Measurements from ENCODE around the gene SFT2D1. TPM values are rescaled to one million over a fixed set of nuclear protein-coding genes. Genes with fewer than 3 reads are reported as not detected.
A peak's percentile ranks its signal among the peaks of the same experiment; 100 is the strongest.
"Not testable (repeated sequence)": the region's sequence is repeated elsewhere in the genome, so short reads cannot be mapped to it uniquely, and the experiment has no call there.

The SFT2D1 gene
- 23.3 TPM for total RNA-seq

- Histone ChIP-seq H3K27ac (peak within 1 kb of the TSS; percentile 90), H3K36me3 (no peaks in the 10 kb centered on the region), H3K4me3 (peak within 1 kb of the TSS; percentile 86 to 88), H3K27me3 (no peaks in the 10 kb centered on the region), H3K4me1 (peaks cover 33% of the 10 kb centered on the region), H3K9me3 (no peaks in the 10 kb centered on the region)
- no peak for DNase-seq (ENCODE audit: extremely low spot score in 2 of 2)
- no peak for TF ChIP-seq CTCF (IDR thresholded peaks at IDR 0.05)
- TF ChIP-seq POLR2A (IDR thresholded peaks at IDR 0.05): peak in 1 of 2 donors; percentile 72
- peak; percentile 93 for TF ChIP-seq POLR2AphosphoS5 (IDR thresholded peaks at IDR 0.05; ENCODE audit: insufficient read depth in 1 of 2, low read depth in 1 of 2)
- intact Hi-C loops (cut with DNase I): no loop called here
Observed at GRCh38 chr6:166342349-166343149, at the start of gene SFT2D1. SFT2D1 (minus strand) TSS chr6:166342545; CDS start chr6:166342481, 64 bp downstream.

DNA sequence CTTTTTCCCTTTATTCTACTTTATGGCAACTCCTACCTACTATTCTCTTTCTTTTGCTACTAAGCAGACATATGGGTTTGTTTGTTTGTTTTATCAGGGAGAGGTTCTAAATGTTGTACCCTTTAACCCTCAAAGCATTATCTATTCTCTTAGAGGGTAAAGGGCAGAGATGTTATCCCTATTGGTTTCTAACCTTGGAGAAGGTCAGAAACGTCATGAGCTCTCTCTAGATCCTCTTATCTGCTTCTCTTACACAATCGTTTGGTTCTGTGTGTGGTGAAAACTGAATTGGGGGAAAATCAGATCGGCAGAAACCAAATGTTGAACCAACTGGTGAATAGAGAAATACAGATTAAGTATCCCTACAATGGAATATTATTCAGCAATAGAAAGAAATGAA is 46.8 kb upstream of the SFT2D1 start:
- Histone ChIP-seq H3K4me1 (peaks cover 2% of the 10 kb centered on the region), H3K4me3 (no peak overlapping the region), H3K36me3 (no peaks in the 10 kb centered on the region), H3K9me3 (no peaks in the 10 kb centered on the region), H3K27me3 (no peaks in the 10 kb centered on the region), H3K27ac (no peak overlapping the region)
- TF ChIP-seq CTCF (IDR thresholded peaks at IDR 0.05) (no peak), POLR2A (IDR thresholded peaks at IDR 0.05) (no peak), POLR2AphosphoS5 (IDR thresholded peaks at IDR 0.05; ENCODE audit: insufficient read depth in 1 of 2, low read depth in 1 of 2) (no peak)
- DNase-seq (ENCODE audit: extremely low spot score in 2 of 2): no peak
- intact Hi-C loops (cut with DNase I): loop anchor here (10.0 kb wide), 1 partner anchor 54 kb away; no protein-coding TSS in a partner anchor

DNA sequence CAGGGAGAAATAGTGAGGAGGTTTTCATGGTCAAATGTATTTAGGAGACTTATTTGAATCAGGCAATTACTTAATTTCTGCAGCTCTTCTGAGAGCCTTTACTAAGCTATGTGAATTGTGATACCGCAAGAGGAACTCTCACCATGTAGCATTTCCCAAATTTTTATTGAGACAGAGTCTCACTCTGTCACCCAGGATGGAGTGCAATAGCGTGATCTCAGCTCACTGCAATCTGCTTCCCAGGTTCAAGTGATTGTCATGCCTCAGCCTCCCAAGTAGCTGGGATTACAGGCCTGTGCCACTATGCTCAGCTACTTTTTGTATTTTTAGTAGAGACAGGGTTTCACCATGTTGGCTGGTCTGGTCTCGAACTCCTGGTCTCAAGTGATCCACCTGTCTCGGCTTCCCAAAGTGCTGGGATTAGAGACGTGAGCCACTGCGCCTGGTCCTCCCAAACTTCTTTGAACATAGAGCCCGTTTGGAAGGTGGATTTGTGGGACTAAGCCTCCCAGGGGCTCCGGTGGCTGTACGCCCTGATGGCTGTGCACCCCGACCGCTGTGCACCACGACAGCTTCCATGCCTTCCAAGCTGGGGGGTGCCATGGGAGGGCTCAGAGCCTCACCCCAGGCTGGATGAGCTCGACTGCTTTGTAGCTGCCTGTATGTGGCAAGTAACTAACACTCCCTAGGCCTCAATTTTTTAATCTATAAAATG is 46.1 kb upstream of the SFT2D1 start:
- Histone ChIP-seq H3K36me3 (no peaks in the 10 kb centered on the region), H3K9me3 (no peaks in the 10 kb centered on the region), H3K4me1 (peaks cover 8% of the 10 kb centered on the region), H3K27ac (no peak overlapping the region), H3K4me3 (no peak overlapping the region), H3K27me3 (no peaks in the 10 kb centered on the region)
- TF ChIP-seq POLR2AphosphoS5 (IDR thresholded peaks at IDR 0.05; ENCODE audit: insufficient read depth in 1 of 2, low read depth in 1 of 2): no peak
- intact Hi-C loops (cut with DNase I): loop anchor here (10.0 kb wide), 1 partner anchor 54 kb away; no protein-coding TSS in a partner anchor
- DNase-seq (ENCODE audit: extremely low spot score in 2 of 2): no peak

DNA sequence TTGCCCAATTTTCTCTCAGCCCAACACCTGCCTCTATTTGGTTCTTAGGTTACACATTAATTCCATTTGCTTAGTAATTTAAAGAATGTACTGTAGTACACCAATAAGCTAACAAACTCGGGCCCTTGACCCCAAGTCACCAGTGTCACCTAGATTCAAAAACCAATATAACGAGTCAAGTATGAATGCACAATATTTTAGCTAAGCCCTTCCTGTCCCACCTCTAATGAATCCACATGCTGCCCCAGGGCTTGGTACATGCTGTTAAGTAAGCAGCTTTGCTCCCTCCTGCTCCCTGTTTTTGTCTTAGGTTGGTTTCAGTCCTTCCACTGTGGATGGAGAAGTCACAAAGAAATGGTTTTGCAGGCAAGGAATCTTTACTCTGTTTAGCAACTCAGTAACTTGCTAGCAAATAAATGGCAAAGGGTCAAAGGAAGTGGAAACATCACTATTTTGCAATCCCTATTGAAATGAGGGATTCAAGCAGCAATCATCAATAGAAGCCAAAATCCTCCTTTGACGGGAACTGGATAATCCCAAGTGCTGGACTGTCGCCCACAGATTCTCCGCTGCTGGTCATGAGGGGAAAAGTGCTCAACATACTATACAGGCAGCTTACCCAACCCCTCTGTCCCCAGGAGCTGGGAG is 45.4 kb upstream of the SFT2D1 start:
- Histone ChIP-seq H3K9me3 (no peaks in the 10 kb centered on the region), H3K4me1 (peaks cover 8% of the 10 kb centered on the region), H3K27ac (no peak overlapping the region), H3K36me3 (no peaks in the 10 kb centered on the region), H3K27me3 (no peaks in the 10 kb centered on the region), H3K4me3 (no peak overlapping the region)
- no peak for DNase-seq (ENCODE audit: extremely low spot score in 2 of 2)
- TF ChIP-seq POLR2AphosphoS5 (IDR thresholded peaks at IDR 0.05; ENCODE audit: insufficient read depth in 1 of 2, low read depth in 1 of 2) (no peak), CTCF (IDR thresholded peaks at IDR 0.05) (no peak), POLR2A (IDR thresholded peaks at IDR 0.05) (no peak)
- intact Hi-C loops (cut with DNase I): loop anchor here (10.0 kb wide), 1 partner anchor 53 kb away; no protein-coding TSS in a partner anchor

- H3K4me1 ChIP-seq; H3K4me3 ChIP-seq; H3K36me3 ChIP-seq; DNase-seq (ENCODE audit: extremely low spot score in 2 of 2); H3K9me3 ChIP-seq; H3K27ac ChIP-seq; H3K27me3 ChIP-seq: not testable (repeated sequence)
- intact Hi-C loops (cut with DNase I): loop anchor here (10.0 kb wide), 1 partner anchor 52 kb away; no protein-coding TSS in a partner anchor
Observed at GRCh38 chr6:166387098-166387497, 44.8 kb upstream of the SFT2D1 start.
